Anterior cingulate cortex (tissue), 58 donors: ENCODE measurements around the gene FGD3.
"Not testable (repeated sequence)": the region's sequence is repeated elsewhere in the genome, so short reads cannot be mapped to it uniquely, and the experiment has no call there.

ENCODE experiments used
- DNase-seq, 58 donors: peaks; one replicate each; lab custom pipeline; 2025; lab: John Stamatoyannopoulos, UW

Gene FGD3

GRCh38 chr9:92974761-92975755 lies 27.7 kb downstream of the FGD3 start:
- DNase-seq: no peak

GRCh38 chr9:92976431-92976830 lies 29.1 kb downstream of the FGD3 start:
- no peak for DNase-seq

- DNase-seq: no peak
These were observed 30.0 kb downstream of the FGD3 start for GRCh38 chr9:92977279-92977678.

- no peak for DNase-seq
These were observed 31.1 kb downstream of the FGD3 start for GRCh38 chr9:92978345-92978875.

GRCh38 chr9:92979283-92980056 lies 32.1 kb downstream of the FGD3 start:
- DNase-seq: no peak

GRCh38 chr9:92980085-92980745 lies 32.9 kb downstream of the FGD3 start:
- no peak for DNase-seq

- DNase-seq: no peak
These were observed 34.8 kb downstream of the FGD3 start for GRCh38 chr9:92982130-92982529.

GRCh38 chr9:92983984-92984589 lies 36.8 kb downstream of the FGD3 start:
- DNase-seq: no peak

- DNase-seq: no peak
These were observed 37.7 kb downstream of the FGD3 start for GRCh38 chr9:92984976-92985375.

- no peak for DNase-seq
These were observed 39.1 kb downstream of the FGD3 start for GRCh38 chr9:92986176-92987119.

- DNase-seq: no peak
These were observed 41.0 kb downstream of the FGD3 start for GRCh38 chr9:92988215-92988768.

- no peak for DNase-seq
These were observed 42.2 kb downstream of the FGD3 start for GRCh38 chr9:92989561-92989960.

GRCh38 chr9:92990461-92990860 lies 43.1 kb downstream of the FGD3 start:
- DNase-seq: no peak

GRCh38 chr9:92992549-92992948 lies 45.2 kb downstream of the FGD3 start:
- no peak for DNase-seq

- DNase-seq: not testable (repeated sequence)
These were observed 51.5 kb downstream of the FGD3 start for GRCh38 chr9:92998871-92999270.

- DNase-seq: no peak
These were observed 53.7 kb downstream of the FGD3 start for GRCh38 chr9:93001031-93001430.

GRCh38 chr9:93002700-93003099 lies 55.4 kb downstream of the FGD3 start:
- no peak for DNase-seq

- DNase-seq: peak in 25 of 58 donors; percentile 6 to 44 (median 19)
These were observed 56.5 kb downstream of the FGD3 start for GRCh38 chr9:93003552-93004407.
